K562 (cell line): Measurements from ENCODE around the gene RNASE4. TPM values are rescaled to one million over a fixed set of nuclear protein-coding genes. Genes with fewer than 3 reads are reported as not detected.

Experiments used
- ARNT ChIP-seq, 2 experiments: fragments of 450-650 bp; IDR thresholded peaks; 2 replicates each; pipeline ENCODE4 v1.6.1; 2016; ENCODE audit warnings: mild to moderate bottlenecking in 1 of 2
- CCAR2 ChIP-seq: fragments of 200-400 bp; formaldehyde crosslinking; IDR thresholded peaks from 2 replicates; pipeline ENCODE4 v1.6.1; 2017; ENCODE audit warnings: mild to moderate bottlenecking, low read depth, low read length
- ETV6 ChIP-seq, 3 experiments: fragments of 150-350 bp in 1 of 3; sonication (generic) in 1 of 3; formaldehyde crosslinking in 1 of 3; IDR thresholded peaks; 2 replicates each; pipeline versions ENCODE4 v1.6.1 to v1.8.0; 2014 to 2022; ENCODE audit warnings: borderline replicate concordance in 2 of 3, low read depth in 2 of 3, antibody characterized with exemption in 1 of 3, low read length in 1 of 3, mild to moderate bottlenecking in 1 of 3, missing genetic modification reagents in 1 of 3
- GMEB1 ChIP-seq: fragments of 250-450 bp; sonication (Bioruptor Pico); IDR thresholded peaks from 2 replicates; pipeline ENCODE4 v1.4.0; 2020; ENCODE audit warnings: mild to moderate bottlenecking
- MAFF ChIP-seq: IDR thresholded peaks from 2 replicates; pipeline ENCODE4 v1.6.1; 2012; ENCODE audit warnings: low read length, improper control_type of control experiment
- NR0B1 ChIP-seq: fragments of 450-650 bp; IDR thresholded peaks from one replicate; pipeline ENCODE4 v1.6.1; 2018; ENCODE audit warnings: mild to moderate bottlenecking, moderate library complexity; ENCODE audit not compliant: partially characterized antibody
- PKNOX1 ChIP-seq: fragments of 450-650 bp; IDR thresholded peaks from 2 replicates; pipeline ENCODE4 v1.6.1; 2016
- POLR3A ChIP-seq: IDR thresholded peaks from 2 replicates; pipeline ENCODE4 v1.6.1; 2011; ENCODE audit warnings: borderline replicate concordance, mild to moderate bottlenecking, moderate library complexity; ENCODE audit not compliant: insufficient read length, insufficient read depth; ENCODE audit errors: extremely low read depth
- RERE ChIP-seq: sonication (generic); formaldehyde crosslinking; IDR thresholded peaks from 2 replicates; pipeline ENCODE4 v1.8.0; 2023; ENCODE audit warnings: missing genetic modification reagents, mild to moderate bottlenecking, borderline replicate concordance
- SNAPC5 ChIP-seq: fragments of 250-450 bp; sonication (Bioruptor Pico); IDR thresholded peaks from 2 replicates; pipeline ENCODE4 v1.8.0; 2021; ENCODE audit warnings: moderate library complexity, mild to moderate bottlenecking, inconsistent platforms
- STAG1 ChIP-seq: sonication (generic); formaldehyde crosslinking; IDR thresholded peaks from 2 replicates; pipeline ENCODE4 v1.5.0; 2020; ENCODE audit warnings: missing genetic modification reagents, borderline replicate concordance
- ZNF253 ChIP-seq: fragments of 250-450 bp; sonication (Bioruptor Pico); conservative IDR thresholded peaks from 2 replicates; pipeline ENCODE4 v1.6.1; 2021; ENCODE audit warnings: mild to moderate bottlenecking
- ZNF395 ChIP-seq: fragments of 200-800 bp; sonication (Bioruptor generic); IDR thresholded peaks from 2 replicates; pipeline ENCODE4 v1.6.1; 2017; ENCODE audit warnings: missing genetic modification characterization, missing compliant biosample characterization
- polyA plus RNA-seq, 8 experiments: library from polyadenylated mRNA; depleted of rRNA in 4 of 8; stranded (reverse) in 5 of 8; unstranded in 3 of 8; fragments of >200 nt; fragmentation: Nextera tagmentation in 2 of 8; fragmentation: Illumina TruSeq in 1 of 8; extraction: Ambion mirVana in 2 of 8; extraction: Trizol in 1 of 8; gene quantifications; 2 replicates each; pipeline versions ENCODE4 v1.2.1 to v1.2.3, GENCODE V29; 2011 to 2014; ENCODE audit warnings: inconsistent platforms in 1 of 8, missing spikeins in 1 of 8
- total RNA-seq, 7 experiments: library from RNA; depleted of rRNA in 6 of 7; stranded (reverse); fragments of >200 nt in 6 of 7; fragmentation: Illumina TruSeq in 2 of 7; extraction: Trizol in 2 of 7; gene quantifications; 2 replicates each; pipeline versions ENCODE4 v1.2.1 to v1.2.3, GENCODE V29; 2011 to 2021; ENCODE audit warnings: low replicate concordance in 1 of 7

Gene RNASE4
- total and polyA plus RNA-seq, 9 of the 15 experiments (the other 6 are each of a cell fraction or from before 2014, with no cell fraction given): 0.09 to 0.22 (median 0.13) TPM; not detected in 2

GRCh38 chr14:20683125-20683890 lies 1.1 kb upstream of the RNASE4 start (continued):
- TF ChIP-seq ZNF395 (CRISPR knock-in tag): peak; percentile 16; the same call in 1 of the 2 replicates
- TF ChIP-seq STAG1 (CRISPR knock-in tag): no peak
- TF ChIP-seq ZNF253 (CRISPR knock-in tag): no peak
- TF ChIP-seq GMEB1: no peak
- no peak for TF ChIP-seq CCAR2
- TF ChIP-seq NR0B1: no peak
- TF ChIP-seq SNAPC5: no peak
- TF ChIP-seq ETV6 (IDR thresholded peaks at IDR 0.05; ENCODE audit: borderline replicate concordance in 1 of 2, low read depth in 2 of 2, low read length in 1 of 2): no peak
- no peak for TF ChIP-seq ETV6 (CRISPR knock-in tag; IDR thresholded peaks at IDR 0.05; ENCODE audit: borderline replicate concordance)
- no peak for TF ChIP-seq PKNOX1
- TF ChIP-seq RERE (CRISPR knock-in tag): no peak
- peak; percentile 92 for TF ChIP-seq POLR3A
- peak; percentile 19; the same call in 1 of the 2 replicates for TF ChIP-seq MAFF
- peak in 1 of 2 experiments; percentile 64; a peak in 1 of 4 replicates for TF ChIP-seq ARNT (IDR thresholded peaks at IDR 0.05)
